ENCODE measurements around the gene NR1H4. TPM values are rescaled to one million over a fixed set of nuclear protein-coding genes. Genes with fewer than 3 reads are reported as not detected.
A peak's percentile ranks its signal among the peaks of the same experiment; 100 is the strongest.
"Not testable (repeated sequence)": the region's sequence is repeated elsewhere in the genome, so short reads cannot be mapped to it uniquely, and the experiment has no call there.

The NR1H4 gene
- total RNA-seq, 2 donors from 2014 or later = not detected

DNA sequence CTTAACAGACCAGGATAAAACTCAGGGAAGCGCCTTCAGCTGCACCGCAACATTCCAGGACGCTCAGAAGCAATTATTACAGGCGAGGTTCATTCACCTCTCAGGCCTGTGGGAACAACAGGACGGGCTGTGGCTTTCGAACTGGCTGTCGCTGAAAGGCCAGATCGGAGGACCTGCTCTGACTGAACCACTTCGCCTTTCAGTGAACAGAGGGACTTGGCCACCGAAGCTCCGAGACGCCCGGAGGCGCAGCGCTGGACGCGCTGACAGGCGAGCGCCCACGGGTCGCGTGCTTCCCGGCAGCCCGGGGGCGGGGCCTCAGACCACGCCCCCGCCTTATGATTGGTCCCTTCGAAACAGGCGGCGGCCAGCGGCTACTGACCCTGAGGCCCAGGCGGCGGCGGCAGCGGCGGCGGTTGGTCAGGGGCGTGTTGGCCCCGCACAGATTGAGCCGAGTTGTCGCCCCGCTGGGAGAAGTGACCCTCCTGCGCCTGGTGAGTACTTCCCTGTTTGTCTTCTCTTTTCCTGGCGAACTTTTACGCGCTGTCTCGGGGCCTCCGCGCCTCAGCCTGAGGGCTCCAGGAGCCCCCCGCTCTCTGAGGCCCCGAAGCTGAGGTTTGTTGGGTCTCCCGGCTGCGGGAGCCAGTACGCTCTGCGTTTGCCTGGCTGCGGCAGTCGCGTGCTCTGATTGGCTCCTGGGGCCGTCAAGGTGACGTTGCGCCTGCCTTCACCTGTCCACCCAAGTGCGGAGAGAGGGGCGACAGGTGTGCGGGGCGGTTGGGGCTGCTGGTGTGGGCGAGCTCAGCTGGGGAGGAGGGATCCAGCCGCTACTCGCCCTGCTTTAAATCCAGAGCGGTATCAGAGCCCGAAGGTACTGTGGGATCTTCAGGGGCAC, 99.9 kb downstream of the NR1H4 start, which contains the start of gene GAS2L3:
TSS of gene GAS2L3 (plus strand) at position 393 of the 895 bp plus-strand sequence. CDS start 21,221 bp downstream, outside the sequence.
- Mint-ChIP-seq H3K9me3 (no peaks in the 10 kb centered on the region), H3K36me3 (peaks cover 5 to 11% of the 10 kb centered on the region in 2 donors), H3K27ac (peak within 1 kb of the TSS; percentile 78 to 94)
- DNase-seq (ENCODE audit: low spot score in 2 of 2) (peak; percentile 69 to 81), ATAC-seq (peak; percentile 95)

DNA sequence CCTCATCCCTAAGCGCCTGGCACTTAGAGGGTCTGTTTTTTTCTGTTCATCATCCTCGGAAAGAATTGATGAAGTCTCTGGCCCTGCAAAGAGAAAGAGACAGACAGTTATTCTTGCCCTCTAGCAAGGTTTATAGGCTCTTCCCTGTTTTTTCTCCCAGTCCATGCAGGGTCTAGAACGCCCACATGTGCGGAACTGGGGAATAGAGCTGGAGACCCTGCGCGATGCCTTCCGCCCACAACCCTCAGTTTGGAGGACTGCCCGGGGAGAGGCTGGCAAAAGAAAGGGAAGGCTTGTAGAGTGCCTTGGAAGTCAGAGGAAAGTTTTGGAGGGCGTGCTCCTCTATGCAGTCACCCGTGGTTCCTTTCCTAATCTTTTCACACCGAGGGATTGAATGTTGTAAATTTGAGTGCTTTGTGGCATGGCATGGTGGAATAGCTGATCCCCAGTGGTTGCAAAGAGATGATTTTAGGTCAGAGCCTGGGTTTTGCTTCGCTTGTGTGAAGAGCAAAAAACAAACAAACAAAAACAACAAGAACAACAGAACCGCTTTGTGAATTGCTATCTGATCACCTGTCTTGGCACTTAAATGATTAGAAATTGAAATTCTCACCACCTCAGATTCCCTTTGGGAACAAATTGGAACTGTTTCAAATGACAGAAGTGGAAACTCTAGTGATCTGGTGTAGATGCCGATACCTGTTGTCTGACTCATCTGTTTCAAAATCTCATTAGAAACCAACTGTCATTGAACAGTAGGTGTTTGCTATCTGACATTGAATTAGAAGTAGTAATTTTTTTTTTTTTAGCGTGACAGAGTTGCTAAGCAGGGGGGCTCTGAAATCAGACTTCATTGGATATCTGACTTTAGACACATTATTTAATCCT, 100.8 kb downstream of the NR1H4 start:
- H3K27ac Mint-ChIP-seq = peak overlapping the region in 1 of 2 donors; percentile 78
- H3K36me3 Mint-ChIP-seq = peaks cover 5 to 11% of the 10 kb centered on the region in 2 donors
- no peaks in the 10 kb centered on the region for H3K9me3 Mint-ChIP-seq
- DNase-seq (ENCODE audit: low spot score in 2 of 2) (no peak), ATAC-seq (no peak)

DNA sequence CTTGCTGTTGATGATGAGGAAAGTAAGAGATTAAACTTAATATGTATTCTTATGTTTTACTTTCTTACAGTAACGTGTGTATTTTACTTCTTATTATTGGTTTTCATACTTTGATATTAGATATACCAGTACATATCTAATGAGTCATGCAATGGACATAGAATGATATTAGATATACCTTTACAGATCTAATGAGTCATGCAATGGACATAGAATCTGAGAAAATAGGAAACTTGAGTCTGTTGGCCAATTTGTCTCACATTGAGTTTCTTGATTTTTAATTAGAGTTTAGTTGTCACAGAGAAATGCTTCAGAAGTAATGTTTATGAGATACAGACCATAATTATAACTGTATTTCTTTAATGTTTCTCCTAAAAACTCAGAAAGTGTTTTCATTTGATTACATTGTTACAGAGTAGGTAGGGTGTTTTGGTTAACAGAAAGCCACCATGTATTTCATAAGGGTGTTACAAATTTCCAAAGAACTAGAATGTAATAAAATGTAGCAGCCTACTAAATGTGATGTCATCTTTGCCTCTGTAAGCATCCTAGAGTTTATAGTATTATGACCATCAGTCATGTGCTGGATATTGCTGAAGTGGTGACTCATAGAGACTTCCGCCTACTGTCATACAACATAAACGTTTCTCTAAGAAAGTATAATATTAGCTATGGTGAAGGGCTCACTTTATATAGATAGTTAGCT, 102.8 kb downstream of the NR1H4 start:
- Mint-ChIP-seq H3K9me3 (no peaks in the 10 kb centered on the region), H3K27ac (no peak overlapping the region), H3K36me3 (peaks cover 5 to 11% of the 10 kb centered on the region in 2 donors)
- DNase-seq (ENCODE audit: low spot score in 2 of 2) (no peak), ATAC-seq (no peak)

DNA sequence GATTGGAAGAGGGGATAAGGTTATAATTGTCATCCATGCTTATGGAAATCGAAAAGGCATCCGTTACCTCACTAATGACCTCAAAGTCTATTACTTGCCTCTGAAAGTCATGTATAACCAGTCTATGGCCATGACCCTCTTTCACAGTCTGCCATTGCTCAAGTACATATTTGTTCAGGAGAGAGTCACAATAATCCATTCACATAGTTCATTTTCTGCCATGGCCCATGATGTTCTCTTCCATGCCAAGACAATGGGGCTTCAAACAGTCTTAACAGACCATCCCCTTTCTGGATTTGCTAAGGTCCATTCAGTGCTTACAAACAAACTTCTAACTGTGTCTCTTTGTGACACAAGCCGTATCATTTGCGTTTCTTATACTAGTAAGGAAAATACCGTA, 105.3 kb downstream of the NR1H4 start:
- Mint-ChIP-seq H3K36me3 (peaks cover 5 to 6% of the 10 kb centered on the region in 2 donors), H3K27ac (no peak overlapping the region), H3K9me3 (peaks cover 3 to 6% of the 10 kb centered on the region in 2 donors)
- ATAC-seq (no peak), DNase-seq (ENCODE audit: low spot score in 2 of 2) (no peak)

DNA sequence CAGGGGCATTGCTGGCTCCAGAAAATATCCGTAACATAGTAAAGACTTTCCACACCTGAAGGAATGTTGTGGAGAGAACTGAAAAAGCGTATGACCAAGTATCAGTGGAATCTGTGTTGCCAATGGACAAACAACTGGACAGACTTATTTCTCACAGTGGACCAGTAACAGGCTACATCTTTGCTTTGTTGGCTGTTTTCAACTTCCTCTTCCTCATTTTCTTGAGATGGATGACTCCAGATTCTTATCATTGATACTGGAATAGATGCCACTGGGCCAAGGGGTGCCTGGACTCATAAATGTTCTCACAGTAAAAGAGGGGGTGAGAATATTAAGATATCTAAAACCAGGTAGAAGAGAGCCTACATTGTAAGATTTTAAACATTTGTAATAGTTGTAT, 106.2 kb downstream of the NR1H4 start:
- H3K9me3 Mint-ChIP-seq = peaks cover 3 to 10% of the 10 kb centered on the region in 2 donors
- no peak for ATAC-seq
- H3K36me3 Mint-ChIP-seq = peaks cover 0 to 5% of the 10 kb centered on the region in 2 donors
- DNase-seq (ENCODE audit: low spot score in 2 of 2) = no peak
- no peak overlapping the region for H3K27ac Mint-ChIP-seq

DNA sequence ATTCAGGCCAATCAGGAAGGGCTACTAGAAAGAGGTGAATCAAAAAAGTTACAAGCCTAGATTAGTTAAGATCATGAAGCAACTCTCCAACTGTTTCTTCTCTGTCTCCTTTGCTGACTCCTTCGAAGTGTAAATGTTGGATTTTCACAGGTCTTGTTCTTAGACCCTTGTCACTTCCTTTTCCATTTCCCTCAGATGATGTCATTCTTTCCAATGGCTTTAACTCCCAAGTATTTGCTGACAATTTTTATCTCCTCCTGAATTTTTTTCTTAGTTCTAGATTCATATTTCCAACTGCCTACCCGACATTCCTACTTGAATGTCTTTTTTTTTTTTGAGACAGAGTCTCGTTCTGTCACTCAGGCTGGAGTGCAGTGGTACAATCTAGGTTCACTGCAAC, 110.6 kb downstream of the NR1H4 start:
- Mint-ChIP-seq H3K9me3 (peaks cover 24 to 26% of the 10 kb centered on the region in 2 donors), H3K36me3 (peaks cover 20 to 22% of the 10 kb centered on the region in 2 donors), H3K27ac (no peak overlapping the region)
- DNase-seq (ENCODE audit: low spot score in 2 of 2) (no peak), ATAC-seq (no peak)

DNA sequence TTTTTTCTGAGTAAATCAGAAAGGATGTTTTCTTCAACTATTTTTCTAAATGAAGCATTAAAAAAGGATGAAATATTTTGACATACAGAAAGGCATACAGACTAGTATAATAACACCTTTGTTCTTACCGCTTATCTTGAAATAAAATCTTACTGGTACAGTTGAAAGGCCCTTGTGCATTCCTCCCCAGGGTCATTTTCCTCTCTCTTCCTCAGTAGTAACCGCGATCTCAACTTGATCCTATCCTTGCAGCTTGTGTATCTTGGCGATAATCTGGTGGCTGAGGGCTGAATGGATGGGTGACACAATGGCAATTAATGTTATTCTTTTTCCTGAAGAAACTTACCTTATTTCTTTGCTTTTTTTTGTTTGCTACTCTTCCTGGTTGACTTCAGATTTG, 118.3 kb downstream of the NR1H4 start:
- DNase-seq (ENCODE audit: low spot score in 2 of 2) = no peak
- ATAC-seq = no peak
- no peak overlapping the region for H3K27ac Mint-ChIP-seq
- H3K9me3 Mint-ChIP-seq = peaks cover 1 to 8% of the 10 kb centered on the region in 2 donors
- peaks cover 0 to 11% of the 10 kb centered on the region in 2 donors for H3K36me3 Mint-ChIP-seq

DNA sequence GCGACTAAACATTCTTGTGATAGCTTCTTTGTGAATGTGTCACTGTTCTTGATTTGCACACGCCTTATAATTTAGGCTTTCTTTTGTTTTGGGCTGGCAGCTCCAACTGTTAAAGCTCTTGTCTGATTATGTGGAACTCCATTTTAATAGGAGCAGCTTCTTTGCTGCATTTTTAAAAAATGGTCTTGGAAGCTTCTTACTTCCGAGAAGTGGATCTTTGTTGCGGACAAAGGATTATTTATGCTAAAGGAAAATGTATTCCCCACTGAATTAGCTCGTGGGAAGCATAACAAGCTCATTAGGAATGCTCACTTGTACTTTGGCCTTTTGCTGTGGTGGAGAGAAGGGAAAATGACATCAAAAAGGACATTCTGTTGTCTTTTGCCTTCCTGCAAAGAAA, 119.8 kb downstream of the NR1H4 start:
- H3K9me3 Mint-ChIP-seq = peaks cover 0 to 3% of the 10 kb centered on the region in 2 donors

DNA sequence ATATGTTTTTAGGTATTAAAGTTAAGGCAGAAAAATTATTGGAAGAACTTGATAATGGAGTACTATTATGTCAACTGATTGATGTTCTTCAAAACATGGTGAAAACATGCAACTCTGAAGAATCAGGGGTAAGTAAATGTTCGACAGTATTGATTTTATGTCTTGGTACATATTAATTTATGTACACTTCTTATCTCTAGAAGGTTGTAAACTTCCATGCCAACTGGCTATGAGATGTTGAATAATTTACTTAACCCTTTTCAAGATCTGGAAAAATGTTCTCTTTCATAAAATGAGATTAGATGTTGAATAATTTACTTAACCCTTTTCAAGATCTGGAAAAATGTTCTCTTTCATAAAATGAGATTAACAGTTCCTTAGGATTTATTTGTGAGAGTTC, 128.0 kb downstream of the NR1H4 start:
- DNase-seq (ENCODE audit: low spot score in 2 of 2) = no peak
- no peak for ATAC-seq
- Mint-ChIP-seq H3K27ac (no peak overlapping the region), H3K36me3 (no peaks in the 10 kb centered on the region), H3K9me3 (no peaks in the 10 kb centered on the region)

More for the DNA sequence above, 119.8 kb downstream of the NR1H4 start:
- peaks cover 0 to 5% of the 10 kb centered on the region in 2 donors for H3K36me3 Mint-ChIP-seq
- ATAC-seq (no peak), DNase-seq (ENCODE audit: low spot score in 2 of 2) (no peak)
- no peak overlapping the region for H3K27ac Mint-ChIP-seq

DNA sequence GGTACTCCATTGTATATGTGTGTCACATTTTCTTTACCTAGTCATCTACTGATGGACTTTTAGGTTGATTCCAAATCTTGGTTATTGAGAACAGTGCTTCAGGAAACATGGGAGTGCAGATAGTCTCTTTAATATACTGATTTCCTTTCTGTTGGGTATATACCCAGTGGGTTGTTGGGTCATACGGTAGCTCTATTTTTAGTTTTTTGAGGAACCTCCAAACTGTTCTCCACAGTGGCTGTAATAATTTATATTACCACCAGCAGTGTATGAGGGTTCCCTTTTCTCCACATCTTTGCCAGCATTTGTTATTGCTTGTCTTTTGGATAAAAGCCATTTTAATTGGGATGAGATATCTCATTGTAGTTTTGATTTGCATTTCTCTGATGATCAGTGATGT, 129.3 kb downstream of the NR1H4 start:
- DNase-seq (ENCODE audit: low spot score in 2 of 2); ATAC-seq; H3K9me3 Mint-ChIP-seq; H3K27ac Mint-ChIP-seq: not testable (repeated sequence)
- peaks cover 0 to 10% of the 10 kb centered on the region in 2 donors for H3K36me3 Mint-ChIP-seq

DNA sequence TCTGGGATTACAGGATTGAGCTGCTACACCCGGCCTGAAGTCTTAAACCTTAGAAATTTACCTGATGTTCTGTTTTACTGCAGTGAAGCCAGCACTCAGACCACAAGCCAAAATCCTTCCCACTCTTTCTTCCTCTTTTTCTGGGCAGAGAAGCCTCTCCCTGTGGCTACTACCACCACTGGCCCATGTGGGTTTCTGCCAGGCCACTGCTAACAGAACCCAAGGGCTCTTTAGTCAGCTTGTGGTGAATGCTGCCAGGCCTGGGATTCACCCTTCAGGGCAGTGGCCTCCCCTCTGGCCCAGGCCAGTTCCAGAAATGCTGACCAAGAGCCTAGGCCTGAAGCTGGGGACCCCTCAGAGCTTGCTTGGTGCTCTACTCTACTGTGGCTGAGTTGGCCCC, 135.1 kb downstream of the NR1H4 start:
- Mint-ChIP-seq H3K9me3 (peaks cover 6% of the 10 kb centered on the region in 2 donors), H3K27ac (no peak overlapping the region), H3K36me3 (peaks cover 0 to 16% of the 10 kb centered on the region in 2 donors)
- ATAC-seq (no peak), DNase-seq (ENCODE audit: low spot score in 2 of 2) (no peak)

DNA sequence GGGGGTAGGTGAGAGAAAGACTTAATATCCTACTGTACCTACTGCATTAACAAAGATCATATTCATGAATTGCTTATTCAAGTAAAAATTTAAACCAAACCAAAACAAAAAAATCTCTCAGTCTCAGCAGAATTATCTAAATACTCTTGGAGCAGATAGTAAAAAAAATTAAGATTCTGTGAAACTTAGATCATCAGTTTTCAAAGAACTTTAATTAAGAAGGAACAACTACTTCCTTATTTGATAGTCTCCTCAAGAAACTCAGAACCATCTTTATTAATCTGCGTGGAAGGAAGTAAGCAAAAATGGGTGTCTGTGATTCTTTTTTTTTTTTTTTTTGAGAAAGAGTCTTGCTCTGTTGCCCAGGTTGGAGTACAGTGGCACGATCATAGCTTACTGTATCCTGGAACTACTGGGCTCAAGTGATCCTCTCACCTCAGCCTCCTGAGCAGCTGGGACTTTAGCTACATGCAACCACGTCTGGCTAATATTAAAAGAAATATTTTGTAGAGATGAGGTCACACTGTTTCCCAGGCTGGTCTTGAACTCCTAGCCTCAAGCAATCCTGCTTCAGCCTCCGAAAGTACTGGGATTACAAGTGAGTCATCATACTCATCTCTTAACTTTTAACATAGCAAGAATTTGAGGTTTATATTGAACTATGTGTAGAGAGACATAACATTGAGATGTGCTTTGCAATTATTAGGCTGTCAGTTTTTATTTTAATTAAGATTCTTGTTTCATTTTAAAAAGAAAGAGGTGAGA, 137.2 kb downstream of the NR1H4 start:
- Mint-ChIP-seq H3K36me3 (peaks cover 0 to 16% of the 10 kb centered on the region in 2 donors), H3K27ac (no peak overlapping the region), H3K9me3 (peaks cover 6% of the 10 kb centered on the region in 2 donors)
- DNase-seq (ENCODE audit: low spot score in 2 of 2) (no peak), ATAC-seq (no peak)

DNA sequence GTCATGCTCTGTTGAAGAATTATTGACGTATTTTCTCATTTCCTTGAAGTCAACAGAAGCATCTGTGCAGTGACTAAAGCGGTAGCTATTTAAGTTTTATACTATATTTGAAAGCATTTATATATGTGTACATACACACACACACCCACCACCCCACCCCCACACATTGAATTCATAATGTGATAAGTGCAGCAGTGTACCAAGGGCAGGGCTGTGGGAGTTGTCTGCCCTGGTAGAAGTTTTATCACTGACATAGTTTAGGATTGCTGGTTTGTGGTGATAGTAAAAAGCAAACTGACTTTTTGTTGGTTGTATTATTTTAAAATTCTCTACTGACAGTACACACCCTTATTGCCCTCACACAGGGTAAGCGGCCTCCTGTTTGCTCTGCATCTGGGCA, 138.9 kb downstream of the NR1H4 start:
- Mint-ChIP-seq H3K36me3 (peaks cover 0 to 10% of the 10 kb centered on the region in 2 donors), H3K27ac (no peak overlapping the region), H3K9me3 (peaks cover under 1 to 1% of the 10 kb centered on the region in 2 donors)
- no peak for DNase-seq (ENCODE audit: low spot score in 2 of 2)
- ATAC-seq = no peak

Data from activated naive CD4-positive, alpha-beta T cell treated with anti-CD3 and anti-CD28 coated beads, Interleukin-2, amount 50 U/mL, for 72 hours (primary cell).